IPS-18a (cell line): Measurements from ENCODE around the gene GRM7.

Experiments
- H3K27ac ChIP-seq: one replicate; pipeline ENCODE4 v1.5.1; 2013; ENCODE audit warnings: low read length
- H3K27me3 ChIP-seq: one replicate; pipeline ENCODE4 v1.6.1; 2013; ENCODE audit warnings: mild to moderate bottlenecking, low read length; ENCODE audit not compliant: control insufficient read depth, insufficient read depth
- H3K36me3 ChIP-seq: one replicate; pipeline ENCODE4 v1.6.1; 2013; ENCODE audit warnings: low read depth, low read length; ENCODE audit not compliant: control insufficient read depth
- H3K4me1 ChIP-seq: one replicate; pipeline ENCODE4 v1.6.1; 2013; ENCODE audit warnings: low read depth, low read length; ENCODE audit not compliant: control insufficient read depth
- H3K4me3 ChIP-seq: one replicate; pipeline ENCODE4 v1.5.1; 2013; ENCODE audit warnings: low read length
- H3K9ac ChIP-seq: one replicate; pipeline ENCODE4 v1.6.1; 2013; ENCODE audit warnings: mild to moderate bottlenecking, low read length, moderate library complexity
- H3K9me3 ChIP-seq: one replicate; pipeline ENCODE4 v1.6.1; 2013; ENCODE audit warnings: low read depth, low read length; ENCODE audit not compliant: control insufficient read depth

GRM7 gene

GRCh38 chr3:7070461-7070860, 209.5 kb downstream of the GRM7 start:
- Histone ChIP-seq H3K9me3 (no peaks in the 10 kb centered on the region), H3K27me3 (no peaks in the 10 kb centered on the region), H3K27ac (no peak overlapping the region), H3K36me3 (no peaks in the 10 kb centered on the region), H3K4me3 (no peak overlapping the region), H3K4me1 (no peaks in the 10 kb centered on the region), H3K9ac (no peak overlapping the region)

GRCh38 chr3:7074217-7074616, 213.3 kb downstream of the GRM7 start:
- Histone ChIP-seq H3K27ac (no peak overlapping the region), H3K9me3 (no peaks in the 10 kb centered on the region), H3K9ac (no peak overlapping the region), H3K27me3 (no peaks in the 10 kb centered on the region), H3K4me3 (no peak overlapping the region), H3K4me1 (no peaks in the 10 kb centered on the region), H3K36me3 (no peaks in the 10 kb centered on the region)

- no peak overlapping the region for H3K4me3 ChIP-seq
- H3K27ac ChIP-seq, result no peak overlapping the region
- H3K4me1 ChIP-seq, result no peaks in the 10 kb centered on the region
- H3K9me3 ChIP-seq, result no peaks in the 10 kb centered on the region
- H3K27me3 ChIP-seq, result no peaks in the 10 kb centered on the region
- no peaks in the 10 kb centered on the region for H3K36me3 ChIP-seq
- H3K9ac ChIP-seq, result no peak overlapping the region
Observed at GRCh38 chr3:7075117-7075516, 214.2 kb downstream of the GRM7 start.

- Histone ChIP-seq H3K4me1 (no peaks in the 10 kb centered on the region), H3K36me3 (no peaks in the 10 kb centered on the region), H3K9me3 (no peaks in the 10 kb centered on the region), H3K4me3 (no peak overlapping the region), H3K27me3 (no peaks in the 10 kb centered on the region), H3K9ac (no peak overlapping the region), H3K27ac (no peak overlapping the region)
Observed at GRCh38 chr3:7075901-7076300, 215.0 kb downstream of the GRM7 start.

- H3K4me3 ChIP-seq, result no peak overlapping the region
- H3K27ac ChIP-seq, result no peak overlapping the region
- no peaks in the 10 kb centered on the region for H3K4me1 ChIP-seq
- no peaks in the 10 kb centered on the region for H3K27me3 ChIP-seq
- no peaks in the 10 kb centered on the region for H3K36me3 ChIP-seq
- H3K9me3 ChIP-seq, result no peaks in the 10 kb centered on the region
- H3K9ac ChIP-seq, result no peak overlapping the region
Observed at GRCh38 chr3:7082244-7082643, 221.3 kb downstream of the GRM7 start.

- no peak overlapping the region for H3K4me3 ChIP-seq
- H3K9ac ChIP-seq, result no peak overlapping the region
- no peaks in the 10 kb centered on the region for H3K4me1 ChIP-seq
- no peaks in the 10 kb centered on the region for H3K27me3 ChIP-seq
- H3K9me3 ChIP-seq, result no peaks in the 10 kb centered on the region
- no peaks in the 10 kb centered on the region for H3K36me3 ChIP-seq
- no peak overlapping the region for H3K27ac ChIP-seq
Observed at GRCh38 chr3:7086417-7086816, 225.5 kb downstream of the GRM7 start.

GRCh38 chr3:7095116-7095515, 234.2 kb downstream of the GRM7 start:
- Histone ChIP-seq H3K9me3 (peaks cover 12% of the 10 kb centered on the region), H3K9ac (no peak overlapping the region), H3K27me3 (no peaks in the 10 kb centered on the region), H3K27ac (no peak overlapping the region), H3K4me3 (no peak overlapping the region), H3K36me3 (no peaks in the 10 kb centered on the region), H3K4me1 (no peaks in the 10 kb centered on the region)

GRCh38 chr3:7100136-7100535, 239.2 kb downstream of the GRM7 start:
- Histone ChIP-seq H3K27ac (no peak overlapping the region), H3K27me3 (no peaks in the 10 kb centered on the region), H3K9ac (no peak overlapping the region), H3K36me3 (no peaks in the 10 kb centered on the region), H3K4me3 (no peak overlapping the region), H3K4me1 (no peaks in the 10 kb centered on the region), H3K9me3 (peaks cover 12% of the 10 kb centered on the region)

- no peaks in the 10 kb centered on the region for H3K9me3 ChIP-seq
- no peak overlapping the region for H3K9ac ChIP-seq
- no peak overlapping the region for H3K4me3 ChIP-seq
- H3K27ac ChIP-seq, result no peak overlapping the region
- H3K4me1 ChIP-seq, result no peaks in the 10 kb centered on the region
- H3K27me3 ChIP-seq, result no peaks in the 10 kb centered on the region
- H3K36me3 ChIP-seq, result no peaks in the 10 kb centered on the region
Observed at GRCh38 chr3:7106635-7107034, 245.7 kb downstream of the GRM7 start.

GRCh38 chr3:7112523-7113056, 251.7 kb downstream of the GRM7 start:
- Histone ChIP-seq H3K27me3 (no peaks in the 10 kb centered on the region), H3K9ac (no peak overlapping the region), H3K4me1 (no peaks in the 10 kb centered on the region), H3K4me3 (no peak overlapping the region), H3K27ac (no peak overlapping the region), H3K36me3 (no peaks in the 10 kb centered on the region), H3K9me3 (no peaks in the 10 kb centered on the region)

GRCh38 chr3:7144697-7145308, 283.9 kb downstream of the GRM7 start:
- no peaks in the 10 kb centered on the region for H3K4me1 ChIP-seq
- no peaks in the 10 kb centered on the region for H3K36me3 ChIP-seq
- H3K4me3 ChIP-seq, result no peak overlapping the region
- no peaks in the 10 kb centered on the region for H3K9me3 ChIP-seq
- no peak overlapping the region for H3K9ac ChIP-seq
- H3K27ac ChIP-seq, result no peak overlapping the region
- no peaks in the 10 kb centered on the region for H3K27me3 ChIP-seq

GRCh38 chr3:7146529-7146928, 285.6 kb downstream of the GRM7 start:
- H3K9ac ChIP-seq, result no peak overlapping the region
- H3K9me3 ChIP-seq, result no peaks in the 10 kb centered on the region
- H3K4me3 ChIP-seq, result no peak overlapping the region
- no peaks in the 10 kb centered on the region for H3K36me3 ChIP-seq
- H3K4me1 ChIP-seq, result no peaks in the 10 kb centered on the region
- no peaks in the 10 kb centered on the region for H3K27me3 ChIP-seq
- no peak overlapping the region for H3K27ac ChIP-seq
